HG03064 (cell line): Measurements from ENCODE around the gene GTSE1.

Experiments used
- ATAC-seq: cut with Tn5 transposase; IDR thresholded peaks from one replicate; pipeline ENCODE4 v1.9.1; 2021; ENCODE audit warnings: low read depth; ENCODE audit not compliant: unreplicated experiment

The GTSE1 gene

DNA sequence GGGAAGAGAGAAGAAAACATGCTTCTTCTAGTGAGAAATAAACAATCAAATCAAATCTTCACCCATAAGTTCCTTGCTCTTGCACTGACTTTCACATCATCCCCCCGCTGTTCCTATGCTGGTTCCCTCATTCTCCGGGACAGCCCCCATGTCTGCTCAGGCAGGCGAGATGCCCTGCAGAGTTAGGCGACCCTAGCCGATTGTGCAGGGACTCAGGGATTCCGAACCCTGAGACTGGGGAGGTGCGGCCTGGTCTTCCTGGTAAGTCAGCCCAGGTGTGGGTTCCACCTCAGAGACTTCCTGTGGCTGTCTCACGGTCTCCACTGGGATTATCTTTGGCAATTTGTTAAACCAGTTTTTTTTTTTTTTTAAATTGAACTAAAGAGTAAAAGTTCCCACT lies 22.3 kb upstream of the GTSE1 start:
- no peak for ATAC-seq

DNA sequence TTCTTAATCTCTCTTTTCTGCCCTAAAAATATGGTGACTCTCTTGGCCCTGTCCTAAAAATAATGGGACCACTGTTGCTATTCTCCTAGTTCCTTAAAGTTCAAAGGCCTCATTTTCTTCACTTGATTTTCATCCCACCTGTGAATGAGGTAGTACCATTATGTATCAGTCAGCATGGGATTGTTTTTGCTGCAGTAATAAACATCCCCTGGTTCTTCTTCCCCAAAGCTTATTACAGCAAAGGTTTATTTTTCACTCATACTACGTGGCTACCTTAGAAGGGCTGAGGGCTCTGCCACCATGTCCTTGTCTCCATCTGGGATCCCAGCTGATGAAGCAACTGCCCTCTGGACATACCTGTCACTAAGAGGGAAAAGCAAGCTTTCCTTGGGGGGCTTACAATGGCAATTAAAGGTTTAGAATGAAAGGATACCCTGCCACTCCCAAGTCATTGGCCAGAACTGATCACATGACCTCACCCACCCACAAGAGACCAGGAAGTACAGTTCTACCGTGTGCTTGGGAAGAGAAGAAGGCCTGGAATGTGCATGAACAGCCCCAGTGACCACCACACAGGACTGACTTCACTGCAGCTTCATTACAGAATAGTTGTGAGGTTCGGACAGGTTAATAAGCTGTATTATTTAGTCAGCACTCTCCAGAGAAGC lies 21.1 kb upstream of the GTSE1 start:
- no peak for ATAC-seq

DNA sequence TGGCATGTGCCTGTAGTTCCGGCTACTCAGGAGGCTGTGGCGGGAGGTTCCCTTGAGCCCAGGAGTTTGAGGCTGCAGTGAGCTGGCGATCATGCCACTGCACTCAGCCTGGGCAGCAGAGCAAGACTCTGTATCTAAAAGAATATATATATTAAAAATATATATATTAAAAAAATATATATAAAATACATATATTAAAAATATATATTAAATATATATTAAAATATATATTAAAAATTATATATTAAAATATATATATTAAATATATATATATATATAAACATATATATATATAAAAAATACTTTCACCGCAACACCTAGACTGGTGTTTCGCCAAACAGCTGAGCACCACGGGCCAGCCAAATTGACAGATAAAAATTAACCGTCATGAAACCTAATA lies 20.1 kb upstream of the GTSE1 start:
- ATAC-seq, result no peak

DNA sequence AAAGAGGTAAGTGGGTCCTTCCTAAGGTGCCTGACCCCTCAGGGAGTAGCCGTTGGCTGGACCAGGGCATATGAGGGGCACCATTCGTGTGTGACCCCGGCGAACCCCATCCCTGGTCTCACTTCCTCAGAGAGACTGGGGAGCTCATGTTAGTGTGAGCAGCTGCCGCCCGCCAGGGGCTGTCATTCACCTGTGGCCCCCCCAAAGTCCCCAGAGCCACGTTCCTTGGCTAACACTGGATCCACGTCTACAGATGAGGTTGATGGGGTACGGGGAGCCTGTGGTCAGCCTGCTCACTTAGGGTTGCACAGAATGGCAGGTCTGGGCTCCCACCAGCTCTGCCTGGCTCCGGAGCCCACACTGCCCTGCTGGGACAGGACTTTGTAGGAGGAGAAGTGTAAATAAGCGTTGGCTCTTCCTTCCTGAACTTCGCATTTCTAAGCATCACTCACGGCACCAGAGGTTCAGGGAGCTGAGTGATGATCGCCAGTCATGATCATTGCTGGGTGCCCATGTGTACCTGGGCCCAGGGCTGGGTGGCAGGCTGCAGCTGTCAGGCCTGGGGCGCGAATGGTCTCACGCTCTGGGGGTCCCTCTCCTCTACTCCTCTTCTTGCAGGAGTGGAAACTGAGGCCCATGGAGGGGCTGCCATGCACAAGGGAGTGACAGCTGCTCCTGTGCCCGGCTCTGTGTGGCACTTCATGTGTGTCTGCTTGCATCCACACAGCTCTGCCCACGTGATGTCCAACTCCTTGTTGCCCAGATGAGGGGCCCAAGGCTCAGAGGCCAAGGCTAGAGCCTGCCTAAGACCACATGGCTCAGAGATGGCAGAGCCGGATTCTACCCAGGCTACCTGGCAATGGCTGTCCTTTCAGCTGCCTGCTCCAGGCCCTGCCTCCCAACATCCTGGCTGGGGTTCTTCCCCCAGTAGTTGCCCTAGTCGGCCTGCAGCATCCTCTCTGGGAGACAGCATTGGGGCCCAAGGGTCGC lies 17.7 kb upstream of the GTSE1 start:
- no peak for ATAC-seq

DNA sequence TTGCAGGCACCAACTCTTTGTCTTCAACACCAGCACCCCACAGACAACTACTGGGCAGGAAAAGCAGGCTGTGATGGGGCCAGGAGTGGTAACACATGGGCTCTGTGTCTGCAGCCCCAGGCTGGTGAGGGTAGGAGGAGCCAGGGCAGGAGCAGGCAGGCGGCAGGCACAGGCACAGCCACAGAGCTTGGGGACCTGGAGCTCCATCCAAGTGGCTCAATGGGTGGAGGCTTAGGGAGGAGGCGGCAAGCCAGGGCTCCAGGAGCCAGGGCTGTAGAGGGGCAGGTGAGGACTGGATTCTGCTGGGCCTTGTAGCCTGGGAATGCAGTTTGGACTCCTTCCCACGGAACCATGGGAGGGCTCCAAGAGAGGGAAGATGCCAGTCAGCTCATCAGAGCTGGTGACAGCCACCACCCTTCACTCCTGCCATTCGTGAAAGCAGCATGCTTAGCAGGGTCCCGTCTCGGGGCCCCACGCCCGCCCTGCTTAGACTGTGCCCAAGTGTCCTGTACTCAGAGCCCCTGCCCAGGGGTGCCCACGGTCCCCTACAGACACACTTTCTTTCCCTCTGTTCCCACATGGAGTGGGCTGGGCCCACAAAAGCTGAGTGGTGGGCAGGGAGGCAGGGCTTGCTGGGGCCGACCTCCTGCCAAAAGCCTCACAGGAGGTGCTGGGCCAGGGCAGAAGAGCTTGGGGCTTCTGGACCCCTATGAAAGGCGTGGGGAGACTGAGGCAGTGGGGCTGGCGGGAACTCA lies 16.4 kb upstream of the GTSE1 start:
- no peak for ATAC-seq

DNA sequence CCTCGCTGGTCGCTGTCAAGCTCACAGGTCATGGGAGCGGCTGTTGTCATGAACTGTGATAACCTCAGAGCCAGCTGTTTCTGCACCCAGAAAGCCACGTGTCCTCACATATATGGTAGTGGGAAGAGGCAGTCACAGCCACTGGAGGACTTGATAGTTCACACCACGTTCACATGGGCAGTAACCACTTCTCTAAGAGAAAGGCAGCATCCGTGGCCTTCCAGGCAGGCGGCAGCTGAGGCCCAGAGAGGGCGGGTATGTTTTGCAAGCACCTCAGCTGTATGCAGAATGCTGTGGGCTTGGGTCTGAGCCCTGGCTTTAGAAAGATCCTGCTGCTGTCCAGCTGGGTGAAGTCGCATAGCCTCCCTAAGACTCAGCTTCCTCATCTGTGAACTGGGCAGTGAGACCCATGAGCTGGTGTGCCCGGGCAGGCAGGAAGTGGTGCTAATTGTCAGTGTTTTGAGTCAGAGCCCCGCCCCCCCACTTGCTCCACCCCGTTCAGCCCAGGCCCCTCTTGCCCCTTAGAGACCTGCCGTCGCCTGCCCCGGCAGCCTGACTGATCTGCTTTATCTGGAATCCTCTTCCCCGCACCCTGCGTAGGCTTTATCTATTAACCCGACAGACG lies 15.6 kb upstream of the GTSE1 start:
- no peak for ATAC-seq

DNA sequence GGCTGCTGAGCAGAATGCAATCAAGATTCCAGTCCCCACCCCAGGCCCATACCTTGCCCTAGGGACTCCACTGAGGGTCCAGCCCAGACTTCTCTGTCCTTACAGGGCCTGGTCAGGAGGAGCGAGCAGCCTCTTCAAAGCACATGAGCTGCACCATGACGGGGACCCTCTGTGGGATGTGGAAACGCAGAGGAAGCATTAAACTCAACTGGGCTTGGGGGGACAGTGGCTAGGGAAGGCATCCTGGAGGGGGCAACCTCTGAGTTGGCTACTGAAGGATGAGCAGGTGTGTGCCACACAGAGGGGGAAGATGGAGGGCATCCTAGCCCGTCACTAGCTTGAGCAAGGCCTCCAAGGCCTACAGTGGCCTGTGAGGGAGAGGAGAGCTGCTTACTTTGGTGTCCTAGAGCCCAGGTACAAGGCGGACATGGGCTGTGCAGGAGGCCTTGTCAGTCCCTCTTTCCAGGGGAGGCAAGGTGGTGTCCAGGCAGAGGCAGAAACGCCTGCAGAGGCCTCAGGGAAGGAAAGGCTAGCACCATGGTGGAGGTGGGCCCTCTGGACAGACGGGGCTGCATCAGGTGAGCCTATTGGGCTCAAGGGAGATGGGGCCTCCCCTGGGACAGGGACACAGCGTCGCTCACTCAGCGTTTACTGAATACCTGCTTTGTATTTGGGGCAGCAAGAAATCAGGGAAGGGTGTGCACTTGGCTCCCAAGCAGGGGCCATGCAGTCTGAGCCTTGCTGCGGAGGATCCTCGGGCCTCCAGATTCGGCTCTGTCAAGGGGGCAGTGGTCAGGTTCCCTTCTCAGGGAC lies 14.6 kb upstream of the GTSE1 start:
- ATAC-seq, result no peak

DNA sequence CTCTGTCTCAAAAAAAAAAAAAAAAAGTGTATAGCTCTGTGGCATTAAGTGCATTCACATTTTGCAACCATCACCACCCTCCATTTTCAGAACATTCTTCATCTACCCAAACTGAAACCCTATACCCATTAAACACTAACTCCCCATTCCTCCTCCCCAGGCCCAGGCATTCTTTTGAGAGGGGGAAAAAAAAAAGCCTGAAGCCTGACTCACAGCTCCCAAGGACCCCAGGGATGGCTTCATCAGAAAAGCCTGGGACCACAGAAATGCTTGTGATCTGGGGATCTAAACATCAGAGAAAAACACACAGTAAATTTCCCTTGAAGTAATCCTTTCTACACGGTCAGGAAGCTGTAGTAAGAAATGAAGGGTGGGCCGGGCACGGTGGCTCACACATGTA lies 10.7 kb upstream of the GTSE1 start:
- no peak for ATAC-seq

DNA sequence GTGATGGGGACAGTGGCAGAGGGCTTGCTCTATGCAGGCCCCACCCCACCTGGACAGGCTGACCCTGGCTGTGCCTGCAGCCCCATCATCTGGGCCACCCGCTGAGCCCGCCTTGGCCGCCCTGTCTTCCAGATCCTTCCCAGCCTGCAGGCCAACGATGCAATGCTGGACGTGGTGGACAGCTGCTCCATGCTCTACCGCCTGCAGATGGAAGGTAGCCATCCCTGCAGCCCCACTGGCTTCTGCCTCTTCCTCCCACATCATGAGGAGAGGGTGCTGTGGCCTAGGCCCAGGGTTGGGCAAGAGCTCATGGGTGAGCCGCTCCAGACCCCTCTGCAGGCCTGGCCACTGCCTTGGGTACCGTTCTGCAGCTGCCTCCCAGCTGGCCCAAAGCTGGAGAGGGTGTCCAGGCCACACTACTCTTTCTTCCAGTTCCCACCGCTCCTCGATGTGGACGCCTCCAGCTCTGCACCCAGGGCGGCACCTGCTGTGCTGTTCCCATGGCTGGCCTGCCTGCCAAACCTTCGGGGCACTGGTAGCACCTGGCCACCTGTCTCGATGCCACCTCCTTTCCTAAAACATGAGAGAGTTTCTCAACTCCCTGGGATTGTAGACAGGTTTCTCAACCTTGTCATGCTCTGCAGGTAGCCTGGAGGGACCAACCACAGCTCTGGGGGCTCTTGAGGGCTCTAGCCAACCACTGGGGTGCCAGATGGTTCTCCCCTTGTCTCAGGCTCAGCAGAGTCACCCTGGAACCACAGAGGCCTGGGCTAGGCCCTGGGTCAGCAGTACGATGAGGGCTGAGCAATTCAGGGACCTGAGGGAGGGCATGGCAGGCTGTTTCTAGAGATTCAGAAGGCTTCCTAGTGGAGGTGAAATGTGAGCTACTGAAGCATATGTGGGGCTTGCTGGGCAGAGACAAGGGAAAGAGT lies 9.5 kb upstream of the GTSE1 start:
- ATAC-seq, result no peak

DNA sequence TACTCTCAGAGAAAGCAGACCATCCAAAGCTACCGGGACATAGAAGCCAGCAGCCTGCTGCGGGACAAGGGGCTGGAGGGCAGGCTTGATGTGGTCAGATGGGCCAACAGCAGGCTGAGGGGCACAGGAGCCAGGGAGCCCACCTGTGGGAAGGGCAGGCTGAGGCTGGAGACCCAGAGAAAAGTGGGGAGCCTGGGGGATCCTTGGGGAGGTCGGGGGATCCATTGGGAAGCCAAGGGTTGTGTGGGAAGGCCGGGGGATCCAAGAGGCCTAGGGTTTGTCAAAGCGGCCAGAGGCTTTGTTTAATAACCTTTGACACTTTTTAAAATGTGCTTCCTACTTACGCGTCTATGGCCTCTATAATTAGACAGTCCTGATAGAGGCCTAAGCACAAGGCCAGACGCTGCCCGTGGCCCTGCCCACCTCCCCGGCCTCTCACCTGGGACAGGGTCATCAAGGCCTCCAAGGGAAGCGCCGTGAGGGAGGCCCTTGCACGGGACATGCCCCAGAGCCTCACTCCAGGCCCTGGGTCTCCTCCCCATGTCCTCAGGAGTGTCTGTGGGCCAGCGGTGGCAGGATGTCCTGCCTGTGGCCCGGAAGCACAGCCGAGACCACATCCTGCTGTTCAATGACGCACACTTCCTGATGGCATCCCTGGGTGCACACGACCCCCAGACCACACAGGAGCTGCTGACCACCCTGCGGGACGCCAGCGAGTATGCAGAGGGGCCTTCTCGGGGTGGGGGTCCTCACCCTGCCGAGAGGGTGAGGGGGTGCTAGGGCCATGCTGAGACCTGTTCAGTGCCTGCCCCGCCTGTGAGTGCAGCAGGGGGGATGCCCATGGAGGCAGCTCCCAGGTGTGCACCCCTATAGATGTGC lies 8.6 kb upstream of the GTSE1 start:
- ATAC-seq, result peak; percentile 62

DNA sequence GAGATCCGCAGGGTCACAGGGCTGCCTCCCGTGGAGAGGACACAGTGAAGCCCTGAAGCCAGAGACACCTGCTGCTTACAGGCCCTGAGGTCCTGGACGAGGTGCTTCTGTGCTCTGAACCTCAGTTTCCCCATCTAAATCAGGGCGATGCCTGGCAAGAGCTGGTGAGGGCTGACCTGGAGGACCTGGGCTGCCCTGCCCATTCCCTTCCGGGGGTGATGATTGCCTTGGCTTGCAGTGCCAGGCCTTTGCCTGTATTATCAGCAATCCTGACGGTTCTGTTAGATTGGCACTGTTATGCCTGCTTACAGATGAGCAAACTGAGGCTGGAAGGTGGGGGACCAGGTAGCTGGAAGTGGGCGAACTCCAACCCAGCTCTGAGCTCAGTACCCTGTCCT lies 7.8 kb upstream of the GTSE1 start:
- no peak for ATAC-seq

DNA sequence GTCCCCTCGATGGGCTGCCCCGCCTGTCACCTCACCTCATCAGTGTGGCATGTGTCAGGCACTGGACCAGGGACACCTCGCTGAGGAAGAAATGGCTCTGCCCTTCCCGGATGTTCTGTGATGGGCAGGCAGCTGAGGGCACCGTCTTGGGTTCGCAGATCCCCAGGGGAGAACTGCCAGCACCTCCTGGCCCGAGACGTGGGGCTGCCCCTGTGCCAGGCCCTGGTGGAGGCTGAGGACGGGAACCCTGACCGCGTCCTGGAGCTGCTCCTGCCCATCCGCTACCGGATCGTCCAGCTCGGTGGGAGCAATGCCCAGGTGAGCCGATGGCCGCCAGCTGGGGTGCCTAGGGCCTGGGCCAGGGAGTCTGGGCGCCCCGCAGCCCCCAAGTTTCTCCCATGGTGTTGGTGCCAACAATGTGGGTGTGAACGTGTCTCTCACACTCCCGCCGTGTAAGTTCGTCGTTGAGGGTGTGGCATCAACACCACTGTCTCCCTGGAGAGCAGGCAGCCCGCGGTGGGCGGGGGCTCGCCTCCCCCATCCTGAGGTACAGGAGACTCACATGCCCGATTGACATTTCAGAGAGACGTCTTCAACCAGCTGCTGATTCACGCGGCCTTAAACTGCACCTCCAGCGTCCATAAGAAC lies 7.3 kb upstream of the GTSE1 start:
- ATAC-seq, result no peak

DNA sequence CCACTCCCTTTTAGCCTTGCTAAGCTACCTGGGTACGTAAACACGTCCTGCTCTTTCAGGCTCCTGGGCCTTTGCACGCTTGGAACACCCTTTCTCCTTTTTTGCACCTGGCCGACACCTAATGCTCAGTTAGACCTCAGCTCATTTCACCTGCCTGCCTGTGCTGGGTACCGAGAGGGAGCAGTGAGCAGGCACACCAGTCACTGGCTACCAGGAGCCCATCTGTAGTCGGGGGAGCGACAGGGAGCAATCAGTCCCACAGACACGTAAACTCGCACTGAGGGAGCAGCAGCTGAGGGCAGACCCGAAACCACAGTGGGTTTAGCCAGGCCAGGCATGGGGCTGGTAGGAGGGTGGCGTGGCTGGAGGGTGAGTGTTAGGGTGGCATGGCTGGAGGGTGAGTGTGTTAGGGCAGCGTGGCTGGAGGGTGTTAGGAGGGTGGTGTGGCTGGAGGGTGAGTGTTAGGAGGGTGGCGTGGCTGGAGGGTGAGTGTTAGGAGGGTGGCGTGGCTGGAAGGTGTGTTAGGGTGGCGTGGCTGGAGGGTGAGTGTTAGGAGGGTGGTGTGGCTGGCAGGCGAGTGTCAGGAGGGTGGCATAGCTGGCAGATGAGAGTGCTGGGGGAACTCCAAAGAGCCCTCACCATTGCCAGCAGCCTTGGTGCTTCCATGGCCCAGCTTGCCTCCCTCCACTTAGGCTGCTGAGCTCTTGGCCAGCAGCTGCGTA lies 6.4 kb upstream of the GTSE1 start:
- ATAC-seq, result no peak

DNA sequence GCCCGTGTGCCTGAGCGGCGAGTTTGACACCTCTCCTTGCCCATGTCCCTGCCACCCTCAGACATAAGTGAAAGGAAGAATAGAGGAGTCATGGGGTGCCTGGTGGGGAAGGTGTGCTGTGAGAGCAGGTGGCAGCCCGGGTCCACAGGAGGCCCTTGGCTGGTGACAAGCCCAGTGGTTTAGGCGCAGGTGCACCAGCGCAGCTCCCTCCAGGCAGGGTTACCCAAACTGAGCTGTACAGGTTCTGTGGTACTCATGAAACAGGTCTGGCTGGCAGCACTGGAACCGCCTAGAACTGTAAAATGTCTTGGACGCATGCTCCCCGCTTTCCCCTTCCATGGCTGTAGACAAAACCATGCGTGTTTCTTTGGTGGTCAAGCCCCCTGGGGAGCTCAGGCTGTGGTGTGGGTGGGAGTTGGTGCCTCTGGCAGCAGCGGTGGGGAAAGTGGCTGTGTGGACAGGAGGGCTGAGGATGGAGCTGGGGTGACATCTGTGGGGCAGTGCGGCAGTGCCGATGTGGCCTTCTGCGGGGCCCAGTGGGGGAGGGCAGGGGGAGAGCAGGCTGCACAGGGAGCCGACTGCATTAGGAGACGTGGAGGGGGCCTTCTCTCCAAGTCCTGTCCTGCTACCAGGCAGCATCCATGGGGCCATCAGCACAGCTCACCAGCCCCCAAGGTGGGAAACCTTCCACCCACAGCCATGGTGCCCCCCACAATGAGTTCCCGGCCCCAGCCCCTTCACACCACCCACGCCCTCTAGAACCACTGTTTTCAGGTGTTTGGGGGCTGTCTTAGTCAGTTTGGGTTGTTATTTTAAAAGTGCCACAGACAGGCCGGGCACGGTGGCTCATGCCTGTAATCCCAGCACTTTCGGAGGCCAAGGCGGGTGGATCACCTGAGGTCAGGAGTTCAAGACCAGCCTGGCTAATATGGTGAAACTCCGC lies 5.6 kb upstream of the GTSE1 start:
- ATAC-seq, result no peak

DNA sequence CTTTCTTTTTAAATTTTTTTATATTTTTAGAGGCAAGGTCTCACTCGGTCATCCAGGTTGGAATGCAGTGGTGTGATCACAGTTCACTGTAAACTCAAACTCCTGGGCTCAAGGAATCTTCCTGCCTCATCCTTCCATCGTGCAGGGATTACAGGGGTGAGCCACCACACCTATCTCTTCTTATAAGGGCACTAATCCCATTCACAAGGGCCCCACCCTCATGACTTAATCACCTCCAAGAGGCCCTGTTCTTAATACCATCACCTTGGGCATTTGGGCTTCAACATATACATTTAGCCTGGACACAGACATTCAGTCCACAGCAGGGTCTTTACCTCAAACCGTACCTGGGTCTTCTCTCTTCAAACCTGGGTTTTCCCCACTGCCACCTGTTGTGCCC lies 4.5 kb upstream of the GTSE1 start:
- no peak for ATAC-seq

DNA sequence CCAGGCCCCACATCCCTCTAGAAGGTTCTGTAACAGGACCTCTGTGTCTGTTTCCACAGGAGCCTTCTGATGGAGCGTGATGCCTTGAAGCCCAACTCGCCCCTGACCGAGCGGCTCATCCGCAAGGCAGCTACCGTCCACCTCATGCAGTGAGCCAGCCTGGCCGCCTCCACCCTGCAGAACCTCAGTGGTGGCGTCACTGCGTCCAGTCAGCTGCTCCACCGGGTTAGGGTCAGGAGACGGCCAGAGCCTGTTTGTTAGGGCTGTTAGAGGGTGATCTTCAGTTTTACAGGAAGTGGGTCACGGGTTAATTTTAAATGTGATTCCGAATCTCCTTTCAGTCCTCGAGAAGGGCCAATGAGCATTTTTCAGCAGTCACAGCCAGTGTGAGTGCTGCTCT lies 3.9 kb upstream of the GTSE1 start:
- ATAC-seq, result no peak
